Measurements from ENCODE around the gene CELF4.

- TF ChIP-seq EZH2 (IDR thresholded peaks at IDR 0.05; ENCODE audit: low read length): no peak
- TF ChIP-seq CTCF (optimal IDR thresholded peaks at IDR 0.05 in 1 of 3, IDR thresholded peaks at IDR 0.05 in 1 of 3, conservative IDR thresholded peaks at IDR 0.05 in 1 of 3; ENCODE audit: extremely low read depth in 1 of 3, insufficient read depth in 2 of 3, low read length in 3 of 3): no peak
These were observed 262.6 kb downstream of the CELF4 start for GRCh38 chr18:37303009-37303408.

Data from keratinocyte (primary cell).